Vagina (tissue), 2 donors: ENCODE measurements around the gene ADD1. TPM values are rescaled to one million over a fixed set of nuclear protein-coding genes. Genes with fewer than 3 reads are reported as not detected.

Source experiments
- DNase-seq, 2 donors: peaks; one replicate each; pipeline ENCODE4 v3.0.0-alpha.2; 2017; ENCODE audit errors: extremely low spot score in 2 of 2
- H3K27ac ChIP-seq: fragments of 200-600 bp; sonication (generic); one replicate; pipeline ENCODE4 v1.5.1; 2019
- H3K27me3 ChIP-seq: fragments of 200-600 bp; sonication (generic); one replicate; pipeline ENCODE4 v1.5.1; 2019
- H3K36me3 ChIP-seq, 2 donors: fragments of 200-600 bp; sonication (generic); one replicate each; pipeline ENCODE4 v1.5.1; 2017 to 2019
- H3K4me1 ChIP-seq: fragments of 200-600 bp; sonication (generic); one replicate; pipeline ENCODE4 v1.5.1; 2019
- H3K4me3 ChIP-seq, 2 donors: fragments of 200-600 bp; sonication (generic); 1 replicate in 1 of 2; 2 replicates in 1 of 2; pipeline ENCODE4 v1.5.1; 2016 to 2019
- H3K9me3 ChIP-seq: fragments of 200-600 bp; sonication (generic); one replicate; pipeline ENCODE4 v1.5.1; 2019
- CTCF ChIP-seq, 3 experiments: fragments of 450-650 bp in 2 of 3; fragments of 200-600 bp in 1 of 3; sonication (generic) in 1 of 3; IDR thresholded peaks; one replicate each; pipeline ENCODE4 v1.5.1; 2017 to 2019; ENCODE audit warnings: antibody characterized with exemption in 3 of 3, mild to moderate bottlenecking in 2 of 3, moderate library complexity in 2 of 3
- POLR2A ChIP-seq, 2 donors: fragments of 450-650 bp; IDR thresholded peaks; one replicate each; pipeline ENCODE4 v1.6.1; 2017; ENCODE audit warnings: antibody characterized with exemption in 2 of 2, mild to moderate bottlenecking in 2 of 2, moderate library complexity in 2 of 2
- POLR2AphosphoS5 ChIP-seq, 2 donors: sonication (generic); formaldehyde crosslinking; IDR thresholded peaks; one replicate each; pipeline ENCODE4 v1.9.0; 2017; ENCODE audit warnings: antibody characterized with exemption in 2 of 2, mild to moderate bottlenecking in 2 of 2, low read depth in 1 of 2; ENCODE audit not compliant: insufficient read depth in 1 of 2
- intact Hi-C: fragments of 100-400 bp; cut with DNase I; formaldehyde crosslinking; loops from one replicate; pipeline ENCODE4 v1.15.1; 2023
- total RNA-seq: library from RNA; depleted of rRNA; stranded (reverse); fragments of >200 nt; gene quantifications from one replicate; pipeline ENCODE4 v1.2.3, GENCODE V29; 2016

ADD1 gene
- total RNA-seq, 1 donor from 2014 or later, result 228 TPM

- Histone ChIP-seq H3K36me3 (peaks cover 0 to 61% of the 10 kb centered on the region in 2 donors), H3K4me3 (no peak overlapping the region), H3K27ac (no peak overlapping the region), H3K9me3 (no peaks in the 10 kb centered on the region), H3K27me3 (no peaks in the 10 kb centered on the region), H3K4me1 (peaks cover under 1% of the 10 kb centered on the region)
- TF ChIP-seq POLR2AphosphoS5 (IDR thresholded peaks at IDR 0.05; ENCODE audit: insufficient read depth in 1 of 2, low read depth in 1 of 2), result no peak
- TF ChIP-seq POLR2A (IDR thresholded peaks at IDR 0.05), result no peak
- TF ChIP-seq CTCF (IDR thresholded peaks at IDR 0.05), result no peak
- intact Hi-C loops, result no loop called here
- no peak for DNase-seq
These were observed 11.9 kb upstream of the ADD1 start for GRCh38 chr4:2831611-2832308.

DNA sequence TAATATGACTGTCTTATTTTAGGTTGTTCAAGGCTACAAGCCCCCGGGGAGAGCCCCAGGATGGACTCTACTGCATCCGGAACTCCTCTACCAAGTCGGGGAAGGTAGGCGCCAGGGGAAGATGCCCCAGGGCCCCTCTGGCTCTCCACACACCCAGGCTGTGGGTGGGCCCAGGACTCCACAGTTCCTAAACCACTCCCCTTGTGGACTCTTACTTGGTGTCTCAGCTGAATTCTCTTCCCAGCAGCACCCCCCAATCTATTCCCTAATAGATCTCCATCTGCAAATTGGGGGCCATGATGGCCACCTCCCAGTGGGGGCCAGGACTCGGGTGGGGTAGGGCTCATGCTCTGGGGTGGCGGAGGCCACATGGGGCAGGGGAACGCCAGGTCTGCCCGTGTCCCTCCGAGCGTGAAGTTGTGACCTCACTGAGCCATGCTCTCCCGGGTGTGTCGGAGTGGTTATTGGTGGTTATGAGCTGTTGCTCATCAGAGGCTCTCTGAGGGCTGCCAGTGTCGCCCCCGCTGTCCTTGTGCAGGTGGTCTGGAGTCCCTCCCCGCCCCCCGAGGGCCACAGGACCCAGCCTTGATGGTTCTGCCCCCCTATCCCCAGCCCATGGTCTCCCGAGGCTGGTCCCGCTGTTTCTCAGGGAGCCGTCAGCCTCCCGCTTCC is 11.2 kb upstream of the ADD1 start:
- TF ChIP-seq POLR2AphosphoS5 (IDR thresholded peaks at IDR 0.05; ENCODE audit: insufficient read depth in 1 of 2, low read depth in 1 of 2) (no peak), POLR2A (IDR thresholded peaks at IDR 0.05) (no peak), CTCF (IDR thresholded peaks at IDR 0.05) (no peak)
- no peak overlapping the region for H3K4me3 ChIP-seq
- H3K4me1 ChIP-seq, result peaks cover 7% of the 10 kb centered on the region
- no peaks in the 10 kb centered on the region for H3K9me3 ChIP-seq
- DNase-seq, result no peak
- no peak overlapping the region for H3K27ac ChIP-seq
- intact Hi-C loops, result no loop called here
- H3K36me3 ChIP-seq, result peaks cover 0 to 54% of the 10 kb centered on the region in 2 donors
- H3K27me3 ChIP-seq, result no peaks in the 10 kb centered on the region

DNA sequence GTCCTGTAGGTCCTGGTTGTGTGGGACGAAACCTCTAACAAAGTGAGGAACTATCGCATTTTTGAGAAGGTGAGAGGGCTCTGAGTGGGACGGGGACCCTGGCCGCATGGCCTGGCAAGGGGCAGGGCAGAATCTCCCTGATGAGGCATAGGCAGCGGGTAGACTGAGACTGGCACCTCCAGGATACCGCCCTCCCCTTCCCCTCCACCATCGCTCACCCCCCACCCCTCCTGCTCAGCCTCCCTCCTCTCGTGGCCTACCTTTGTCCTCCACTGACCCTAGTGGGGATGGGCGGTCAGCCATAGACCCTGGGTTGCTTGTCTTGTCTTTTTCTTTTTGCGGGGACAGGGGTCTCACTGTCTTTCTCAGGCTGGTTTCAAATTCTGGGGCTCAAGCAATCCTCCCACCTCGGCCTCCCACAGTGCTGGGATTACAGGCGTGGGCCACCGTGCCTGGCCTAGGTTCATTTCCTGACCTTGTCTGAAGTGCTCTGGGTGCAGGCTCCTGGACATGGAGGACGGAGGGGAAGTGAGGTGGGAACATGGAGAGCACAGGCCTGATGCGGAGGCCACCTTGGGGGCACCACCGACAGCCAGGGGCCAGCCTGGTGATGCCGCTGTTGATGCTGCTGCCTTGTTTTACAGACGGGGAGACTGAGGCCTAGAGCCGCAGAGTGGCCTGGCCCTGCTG is 10.5 kb upstream of the ADD1 start:
- Histone ChIP-seq H3K9me3 (no peaks in the 10 kb centered on the region), H3K4me1 (peaks cover 14% of the 10 kb centered on the region), H3K4me3 (no peak overlapping the region), H3K27me3 (no peaks in the 10 kb centered on the region), H3K27ac (no peak overlapping the region), H3K36me3 (peaks cover 0 to 52% of the 10 kb centered on the region in 2 donors)
- TF ChIP-seq CTCF (IDR thresholded peaks at IDR 0.05) (no peak), POLR2A (IDR thresholded peaks at IDR 0.05) (no peak), POLR2AphosphoS5 (IDR thresholded peaks at IDR 0.05; ENCODE audit: insufficient read depth in 1 of 2, low read depth in 1 of 2) (no peak)
- DNase-seq, result peak; percentile 52 to 62
- intact Hi-C loops, result no loop called here

GRCh38 chr4:2833671-2834000 is 10.0 kb upstream of the ADD1 start:
- Histone ChIP-seq H3K27me3 (no peaks in the 10 kb centered on the region), H3K9me3 (no peaks in the 10 kb centered on the region), H3K4me1 (peaks cover 18% of the 10 kb centered on the region), H3K27ac (no peak overlapping the region), H3K36me3 (peaks cover 0 to 52% of the 10 kb centered on the region in 2 donors), H3K4me3 (no peak overlapping the region)
- TF ChIP-seq POLR2A (IDR thresholded peaks at IDR 0.05) (no peak), CTCF (IDR thresholded peaks at IDR 0.05) (no peak), POLR2AphosphoS5 (IDR thresholded peaks at IDR 0.05; ENCODE audit: insufficient read depth in 1 of 2, low read depth in 1 of 2) (no peak)
- DNase-seq, result peak in 1 of 2 donors; percentile 62
- intact Hi-C loops, result no loop called here
